CD4-positive, alpha-beta T cell (primary cell): Measurements from ENCODE around the gene ATP7A. TPM values are rescaled to one million over a fixed set of nuclear protein-coding genes. Genes with fewer than 3 reads are reported as not detected.

Experiments
- ATAC-seq: fragments of 200-7000 bp; cut with Tn5 transposase; one replicate; pipeline ENCODE4 v1.10.0; 2022; ENCODE audit warnings: mild to moderate bottlenecking; ENCODE audit not compliant: poor library complexity
- CTCF ChIA-PET: fragments of 350-600 bp; sonication (Branson Sonifier 250); formaldehyde crosslinking; loops from one replicate; lab custom pipeline; 2021; ENCODE audit warnings: antibody characterized with exemption, inconsistent platforms; lab: Charles Lee
- POLR2A ChIA-PET: fragments of 350-600 bp; sonication (Branson Sonifier 250); formaldehyde crosslinking; loops from one replicate; lab custom pipeline; 2021; ENCODE audit warnings: antibody characterized with exemption, inconsistent platforms; lab: Charles Lee
- DNase-seq, 14 experiments: peaks; one replicate each; pipeline ENCODE4 v3.0.0-alpha.2; 2013 to 2020; ENCODE audit warnings: mixed read lengths in 2 of 14
- H3K27ac ChIP-seq, 2 donors: one replicate each; pipeline versions ENCODE4 v1.5.1 to v1.7.0; 2013; ENCODE audit warnings: low read length in 2 of 2, low read depth in 1 of 2, mild to moderate bottlenecking in 1 of 2
- H3K27me3 ChIP-seq, 2 experiments: 1 replicate in 1 of 2; 2 replicates in 1 of 2; pipeline versions ENCODE4 v1.6.1 to v1.7.0; 2013; ENCODE audit warnings: low read length in 2 of 2, control low read depth in 1 of 2, mild to moderate bottlenecking in 1 of 2, moderate library complexity in 1 of 2; ENCODE audit not compliant: insufficient read depth in 2 of 2, control insufficient read depth in 1 of 2
- H3K36me3 ChIP-seq: one replicate; pipeline ENCODE4 v1.6.1; 2013; ENCODE audit warnings: low read length, control low read depth; ENCODE audit not compliant: insufficient read depth
- H3K4me1 ChIP-seq: one replicate; pipeline ENCODE4 v1.6.1; 2013; ENCODE audit warnings: low read length, control low read depth; ENCODE audit not compliant: insufficient read depth
- H3K4me3 ChIP-seq: one replicate; pipeline ENCODE4 v1.5.1; 2013; ENCODE audit warnings: mild to moderate bottlenecking, low read length, moderate library complexity
- H3K9me3 ChIP-seq, 2 experiments: 1 replicate in 1 of 2; 2 replicates in 1 of 2; pipeline versions ENCODE4 v1.6.1 to v1.7.0; 2013; ENCODE audit warnings: low read length in 2 of 2, mild to moderate bottlenecking in 2 of 2, control low read depth in 1 of 2, moderate library complexity in 1 of 2; ENCODE audit not compliant: control insufficient read depth in 1 of 2, insufficient read depth in 1 of 2
- H3K27ac Mint-ChIP-seq: one replicate; pipeline ENCODE4 v1.8.0; 2020; ENCODE audit warnings: mixed read lengths
- H3K27me3 Mint-ChIP-seq: one replicate; pipeline ENCODE4 v1.8.0; 2021; ENCODE audit warnings: mixed read lengths
- H3K36me3 Mint-ChIP-seq: one replicate; pipeline ENCODE4 v1.8.0; 2021; ENCODE audit warnings: low read depth, mixed read lengths
- H3K4me1 Mint-ChIP-seq: one replicate; pipeline ENCODE4 v1.8.0; 2021; ENCODE audit warnings: low read depth, mixed read lengths
- H3K4me3 Mint-ChIP-seq: one replicate; pipeline ENCODE4 v1.8.0; 2020; ENCODE audit warnings: mild to moderate bottlenecking, mixed read lengths
- H3K9me3 Mint-ChIP-seq: one replicate; pipeline ENCODE4 v1.8.0; 2020; ENCODE audit warnings: mixed read lengths
- intact Hi-C, 2 experiments: fragments of 100-400 bp; cut with DNase I in 1 of 2; cut with micrococcal nuclease in 1 of 2; formaldehyde crosslinking; loops; one replicate each; pipeline versions ENCODE4 v1.15.1 to v1.9.0; 2023 to 2025; cut with DNase I, micrococcal nuclease
- total RNA-seq, 174 experiments: library from RNA in 2 of 174; stranded (reverse) in 2 of 174; gene quantifications; one replicate each; pipeline ENCODE4 v1.2.3 and lab custom pipeline; 2021 to 2026
- TF ChIP-seq, protein P1 (sequence below): fragments of 200-600 bp; IDR thresholded peaks from one replicate; pipeline ENCODE4 v1.8.0; 2022; ENCODE audit warnings: antibody characterized with exemption, mild to moderate bottlenecking

The ATP7A gene
- total RNA-seq, 2 experiments from 2014 or later: 12.1 to 12.8 TPM

- Mint-ChIP-seq H3K27ac (no peak overlapping the region), H3K9me3 (no peaks in the 10 kb centered on the region), H3K4me1 (no peaks in the 10 kb centered on the region), H3K27me3 (no peaks in the 10 kb centered on the region), H3K4me3 (no peak overlapping the region), H3K36me3 (peaks cover 45% of the 10 kb centered on the region)
- no peak for DNase-seq
- TF ChIP-seq, protein P1, sequence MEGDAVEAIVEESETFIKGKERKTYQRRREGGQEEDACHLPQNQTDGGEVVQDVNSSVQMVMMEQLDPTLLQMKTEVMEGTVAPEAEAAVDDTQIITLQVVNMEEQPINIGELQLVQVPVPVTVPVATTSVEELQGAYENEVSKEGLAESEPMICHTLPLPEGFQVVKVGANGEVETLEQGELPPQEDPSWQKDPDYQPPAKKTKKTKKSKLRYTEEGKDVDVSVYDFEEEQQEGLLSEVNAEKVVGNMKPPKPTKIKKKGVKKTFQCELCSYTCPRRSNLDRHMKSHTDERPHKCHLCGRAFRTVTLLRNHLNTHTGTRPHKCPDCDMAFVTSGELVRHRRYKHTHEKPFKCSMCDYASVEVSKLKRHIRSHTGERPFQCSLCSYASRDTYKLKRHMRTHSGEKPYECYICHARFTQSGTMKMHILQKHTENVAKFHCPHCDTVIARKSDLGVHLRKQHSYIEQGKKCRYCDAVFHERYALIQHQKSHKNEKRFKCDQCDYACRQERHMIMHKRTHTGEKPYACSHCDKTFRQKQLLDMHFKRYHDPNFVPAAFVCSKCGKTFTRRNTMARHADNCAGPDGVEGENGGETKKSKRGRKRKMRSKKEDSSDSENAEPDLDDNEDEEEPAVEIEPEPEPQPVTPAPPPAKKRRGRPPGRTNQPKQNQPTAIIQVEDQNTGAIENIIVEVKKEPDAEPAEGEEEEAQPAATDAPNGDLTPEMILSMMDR: no peak
- no peaks in the 10 kb centered on the region for H3K36me3 ChIP-seq
- POLR2A ChIA-PET: no interaction called here
- H3K27me3 ChIP-seq: no peaks in the 10 kb centered on the region
- intact Hi-C loops: no loop called here
- H3K27ac ChIP-seq: no peak overlapping the region
- no peak for ATAC-seq
- CTCF ChIA-PET: no interaction called here
- H3K4me3 ChIP-seq: no peak overlapping the region
- no peaks in the 10 kb centered on the region for H3K4me1 ChIP-seq
- no peaks in the 10 kb centered on the region for H3K9me3 ChIP-seq
Observed at GRCh38 chrX:77975755-77976154, 65.3 kb downstream of the ATP7A start.

DNA sequence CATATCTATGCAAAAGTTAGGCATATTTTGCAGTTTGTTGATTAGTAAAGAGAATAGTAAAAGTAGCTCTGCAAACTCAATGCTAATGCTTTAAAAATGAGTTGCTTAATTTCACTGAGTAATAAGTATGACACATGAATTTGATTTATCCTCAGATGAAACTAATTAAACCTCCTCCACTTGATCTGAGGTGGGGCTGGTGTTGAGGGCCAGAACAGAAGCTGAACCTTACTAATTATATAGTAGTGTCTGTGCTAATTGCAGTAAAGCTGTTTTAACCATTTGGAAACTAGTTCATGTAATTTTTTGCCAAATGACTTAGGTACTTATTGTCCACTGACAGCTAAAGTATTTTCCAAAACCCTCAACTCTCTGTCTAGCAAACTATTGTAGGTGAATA lies 66.6 kb downstream of the ATP7A start:
- Mint-ChIP-seq H3K27ac (no peak overlapping the region), H3K9me3 (no peaks in the 10 kb centered on the region), H3K4me3 (no peak overlapping the region), H3K27me3 (no peaks in the 10 kb centered on the region), H3K36me3 (peaks cover 43% of the 10 kb centered on the region), H3K4me1 (no peaks in the 10 kb centered on the region)
- Histone ChIP-seq H3K27me3 (no peaks in the 10 kb centered on the region), H3K9me3 (no peaks in the 10 kb centered on the region), H3K4me1 (no peaks in the 10 kb centered on the region), H3K36me3 (no peaks in the 10 kb centered on the region), H3K27ac (no peak overlapping the region), H3K4me3 (no peak overlapping the region)
- DNase-seq (no peak), ATAC-seq (no peak)
- CTCF ChIA-PET: no interaction called here
- POLR2A ChIA-PET: no interaction called here
- TF ChIP-seq, protein P1: no peak
- intact Hi-C loops: no loop called here

DNA sequence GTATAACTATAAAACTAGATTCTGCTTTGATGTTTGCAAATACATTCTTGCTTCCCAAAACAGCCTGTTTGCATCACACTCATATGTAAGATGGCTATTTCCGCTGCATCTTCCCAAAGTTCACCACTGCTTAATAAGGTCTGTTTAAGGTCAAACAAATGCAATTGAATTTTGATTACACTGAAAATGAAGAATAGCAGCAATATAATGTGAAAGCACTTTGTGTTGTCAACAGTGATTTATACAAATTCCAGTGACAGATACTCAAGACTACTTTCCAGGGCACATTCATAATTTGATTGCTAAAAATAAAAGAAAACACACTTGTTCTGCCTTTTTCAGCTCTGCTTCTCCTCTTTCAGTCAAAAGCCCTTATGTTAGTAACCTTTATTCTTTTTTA lies 67.0 kb downstream of the ATP7A start:
- DNase-seq (no peak), ATAC-seq (no peak)
- peaks cover 41% of the 10 kb centered on the region for H3K36me3 Mint-ChIP-seq
- H3K27me3 ChIP-seq: no peaks in the 10 kb centered on the region
- no peaks in the 10 kb centered on the region for H3K9me3 ChIP-seq
- intact Hi-C loops: no loop called here
- no peaks in the 10 kb centered on the region for H3K4me1 Mint-ChIP-seq
- POLR2A ChIA-PET: no interaction called here
- H3K36me3 ChIP-seq: no peaks in the 10 kb centered on the region
- H3K4me3 ChIP-seq: no peak overlapping the region
- TF ChIP-seq, protein P1: no peak
- H3K27me3 Mint-ChIP-seq: no peaks in the 10 kb centered on the region
- no peak overlapping the region for H3K27ac Mint-ChIP-seq
- no peaks in the 10 kb centered on the region for H3K9me3 Mint-ChIP-seq
- CTCF ChIA-PET: no interaction called here
- no peak overlapping the region for H3K4me3 Mint-ChIP-seq
- H3K27ac ChIP-seq: no peak overlapping the region
- no peaks in the 10 kb centered on the region for H3K4me1 ChIP-seq
